ENCODE measurements around the gene SCPEP1. TPM values are rescaled to one million over a fixed set of nuclear protein-coding genes. Genes with fewer than 3 reads are reported as not detected.

The SCPEP1 gene
- total RNA-seq, 4 donors from 2014 or later, result 9.9 to 44.7 (median 30.2) TPM

DNA sequence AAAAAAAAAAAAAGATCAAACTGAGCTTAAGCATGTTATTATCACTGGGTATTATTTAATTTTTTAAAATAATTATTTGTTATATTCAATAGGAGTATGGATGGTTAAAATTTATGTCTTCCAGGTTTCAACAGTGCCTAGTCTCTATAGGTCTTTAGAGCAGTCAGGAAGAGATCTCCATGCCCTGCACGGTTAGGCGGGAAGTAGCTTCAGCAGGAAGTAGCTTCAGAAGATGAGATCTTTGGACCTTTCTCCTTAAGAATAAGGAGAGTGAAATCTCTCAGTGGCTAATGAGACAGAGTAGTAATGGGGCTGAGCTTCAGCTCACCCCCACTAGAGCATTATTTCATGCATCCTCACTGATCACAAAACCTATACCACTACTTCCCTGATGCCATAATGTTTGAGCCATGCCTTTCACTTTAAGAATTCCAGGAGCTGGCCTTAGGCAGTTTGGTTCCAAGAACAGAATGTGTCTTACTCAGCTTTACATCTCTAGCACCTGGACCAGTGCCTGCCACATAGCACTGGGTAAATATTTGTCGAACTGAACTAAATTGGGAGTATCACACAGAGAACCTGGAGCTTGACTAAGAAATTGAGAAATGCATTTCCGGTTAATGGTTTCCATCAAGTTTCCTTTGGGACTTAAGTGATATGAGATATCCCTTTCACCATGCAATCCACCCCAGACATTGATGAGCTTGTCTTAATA lies 43.5 kb downstream of the SCPEP1 start:
- intact Hi-C loops (cut with DNase I; ENCODE audit: low total_unique reads), result no loop called here
- in situ Hi-C loops (cut with MboI; ENCODE audit: low sequenced_read_pairs in 4 of 4), result no loop called here
- Histone ChIP-seq H3K36me3 (no peaks in the 10 kb centered on the region), H3K27me3 (no peaks in the 10 kb centered on the region), H3K9me3 (no peaks in the 10 kb centered on the region), H3K4me1 (peaks cover 0 to 9% of the 10 kb centered on the region in 2 donors), H3K27ac (peak overlapping the region in 1 of 4 donors; percentile 5), H3K4me3 (no peak overlapping the region)
- ATAC-seq, result peak in 1 of 2 donors; percentile 92
- TF ChIP-seq, protein P1, sequence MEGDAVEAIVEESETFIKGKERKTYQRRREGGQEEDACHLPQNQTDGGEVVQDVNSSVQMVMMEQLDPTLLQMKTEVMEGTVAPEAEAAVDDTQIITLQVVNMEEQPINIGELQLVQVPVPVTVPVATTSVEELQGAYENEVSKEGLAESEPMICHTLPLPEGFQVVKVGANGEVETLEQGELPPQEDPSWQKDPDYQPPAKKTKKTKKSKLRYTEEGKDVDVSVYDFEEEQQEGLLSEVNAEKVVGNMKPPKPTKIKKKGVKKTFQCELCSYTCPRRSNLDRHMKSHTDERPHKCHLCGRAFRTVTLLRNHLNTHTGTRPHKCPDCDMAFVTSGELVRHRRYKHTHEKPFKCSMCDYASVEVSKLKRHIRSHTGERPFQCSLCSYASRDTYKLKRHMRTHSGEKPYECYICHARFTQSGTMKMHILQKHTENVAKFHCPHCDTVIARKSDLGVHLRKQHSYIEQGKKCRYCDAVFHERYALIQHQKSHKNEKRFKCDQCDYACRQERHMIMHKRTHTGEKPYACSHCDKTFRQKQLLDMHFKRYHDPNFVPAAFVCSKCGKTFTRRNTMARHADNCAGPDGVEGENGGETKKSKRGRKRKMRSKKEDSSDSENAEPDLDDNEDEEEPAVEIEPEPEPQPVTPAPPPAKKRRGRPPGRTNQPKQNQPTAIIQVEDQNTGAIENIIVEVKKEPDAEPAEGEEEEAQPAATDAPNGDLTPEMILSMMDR (IDR thresholded peaks at IDR 0.05 in 4 of 5, conservative IDR thresholded peaks at IDR 0.05 in 1 of 5), result no peak
- TF ChIP-seq POLR2A (IDR thresholded peaks at IDR 0.05), result no peak
- no peak for DNase-seq

DNA sequence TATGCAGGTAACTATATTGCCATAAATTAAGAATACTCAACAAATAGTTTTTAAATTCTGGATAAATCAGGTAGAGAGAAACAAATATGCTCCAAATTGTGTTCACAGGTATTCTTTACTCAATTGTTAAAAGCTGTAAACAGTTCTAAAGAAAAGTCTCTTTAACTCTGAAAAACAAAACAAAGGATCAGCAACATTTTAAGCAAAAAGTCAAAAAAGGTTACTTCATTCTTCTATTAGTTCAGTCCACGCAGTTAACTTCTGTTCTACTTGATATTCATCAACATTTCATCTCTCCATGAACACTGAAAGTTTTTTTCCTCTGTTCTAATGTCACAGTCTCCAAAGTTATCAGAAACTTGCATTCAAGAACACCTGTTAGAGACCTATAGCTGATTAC lies 47.9 kb downstream of the SCPEP1 start:
- intact Hi-C loops (cut with DNase I; ENCODE audit: low total_unique reads) (no loop called here), in situ Hi-C loops (cut with MboI; ENCODE audit: low sequenced_read_pairs in 4 of 4) (no loop called here)

DNA sequence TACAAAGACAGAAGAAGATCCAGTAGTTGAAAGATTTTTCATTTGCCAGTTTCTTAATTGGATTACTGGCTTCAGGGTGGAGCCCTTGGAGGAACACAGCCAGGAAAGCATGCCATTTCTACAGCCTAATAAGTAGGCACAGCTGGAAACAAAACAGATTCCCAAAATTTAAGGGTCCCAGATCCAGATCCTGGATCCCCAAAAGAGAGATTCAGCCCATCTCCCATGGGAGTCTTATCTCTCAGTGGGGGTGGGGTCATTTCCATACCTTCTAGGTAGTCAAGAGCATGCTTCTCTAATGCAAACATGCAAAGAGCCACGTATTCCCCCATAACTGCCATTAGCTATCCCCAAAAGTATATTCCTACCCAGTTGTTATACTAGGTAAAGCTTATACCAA lies 49.9 kb downstream of the SCPEP1 start:
- H3K4me1 ChIP-seq, result peaks cover 3 to 4% of the 10 kb centered on the region in 2 donors
- H3K27me3 ChIP-seq, result no peaks in the 10 kb centered on the region
- TF ChIP-seq, protein P1 (IDR thresholded peaks at IDR 0.05 in 4 of 5, conservative IDR thresholded peaks at IDR 0.05 in 1 of 5), result no peak
- no peak for TF ChIP-seq POLR2A (IDR thresholded peaks at IDR 0.05)
- no peak overlapping the region for H3K4me3 ChIP-seq
- in situ Hi-C loops (cut with MboI; ENCODE audit: low sequenced_read_pairs in 4 of 4), result no loop called here
- ATAC-seq, result no peak
- intact Hi-C loops (cut with DNase I; ENCODE audit: low total_unique reads), result no loop called here
- no peaks in the 10 kb centered on the region for H3K36me3 ChIP-seq
- no peaks in the 10 kb centered on the region for H3K9me3 ChIP-seq
- no peak for DNase-seq
- no peak overlapping the region for H3K27ac ChIP-seq

More for the DNA sequence above, 47.9 kb downstream of the SCPEP1 start:
- Histone ChIP-seq H3K4me3 (no peak overlapping the region), H3K27me3 (no peaks in the 10 kb centered on the region), H3K36me3 (no peaks in the 10 kb centered on the region), H3K27ac (no peak overlapping the region), H3K9me3 (no peaks in the 10 kb centered on the region), H3K4me1 (peaks cover 0 to 9% of the 10 kb centered on the region in 2 donors)
- TF ChIP-seq, protein P1 (IDR thresholded peaks at IDR 0.05 in 4 of 5, conservative IDR thresholded peaks at IDR 0.05 in 1 of 5), result no peak
- TF ChIP-seq POLR2A (IDR thresholded peaks at IDR 0.05), result no peak
- ATAC-seq (no peak), DNase-seq (no peak)

DNA sequence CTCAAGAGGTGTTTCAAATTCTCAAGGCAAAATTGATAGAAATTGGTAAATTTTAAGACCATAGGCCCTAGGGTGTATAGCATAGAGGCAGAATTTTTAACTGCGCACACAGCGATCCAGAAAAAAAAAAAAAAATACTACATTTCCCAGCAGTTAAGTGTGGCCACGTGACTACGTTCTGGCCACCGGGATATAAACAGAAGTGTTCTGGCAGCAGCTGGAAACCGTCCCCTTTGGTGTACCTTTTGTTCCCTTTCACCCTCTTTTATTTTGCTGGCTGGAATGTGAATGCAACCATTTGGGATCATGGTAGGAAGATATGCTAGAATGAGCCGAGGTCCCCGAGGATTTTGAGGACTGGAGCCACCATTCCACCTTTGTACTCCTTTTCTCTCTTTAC lies 54.4 kb downstream of the SCPEP1 start:
- ATAC-seq (peak in 1 of 2 donors; percentile 39), DNase-seq (no peak)
- no peaks in the 10 kb centered on the region for H3K27me3 ChIP-seq
- intact Hi-C loops (cut with DNase I; ENCODE audit: low total_unique reads) (no loop called here), in situ Hi-C loops (cut with MboI; ENCODE audit: low sequenced_read_pairs in 4 of 4) (no loop called here)
- H3K36me3 ChIP-seq, result no peaks in the 10 kb centered on the region
- H3K27ac ChIP-seq, result peak overlapping the region; percentile 53 to 83 (median 69)
- TF ChIP-seq POLR2A (IDR thresholded peaks at IDR 0.05), result no peak
- TF ChIP-seq, protein P1 (IDR thresholded peaks at IDR 0.05 in 4 of 5, conservative IDR thresholded peaks at IDR 0.05 in 1 of 5), result no peak
- no peaks in the 10 kb centered on the region for H3K9me3 ChIP-seq
- H3K4me3 ChIP-seq, result no peak overlapping the region
- peaks cover 35 to 41% of the 10 kb centered on the region in 2 donors for H3K4me1 ChIP-seq

Data from gastrocnemius medialis (tissue), 4 donors.